Activated T-cell treated with anti-CD3 and anti-CD28 coated beads, Interleukin-2, amount 50 U/mL, for 24 hours (primary cell): ENCODE measurements around the gene CD3E.
A peak's percentile ranks its signal among the peaks of the same experiment; 100 is the strongest.

Experiments used
- DNase-seq: peaks from one replicate; pipeline ENCODE4 v3.0.0-alpha.2; 2020
- H3K27ac Mint-ChIP-seq: 2 replicates; pipeline ENCODE4 v1.8.0; 2020; ENCODE audit warnings: mild to moderate bottlenecking, mixed read lengths
- H3K27me3 Mint-ChIP-seq: 2 replicates; pipeline ENCODE4 v1.8.0; 2020; ENCODE audit warnings: mixed read lengths
- H3K36me3 Mint-ChIP-seq: 2 replicates; pipeline ENCODE4 v1.8.0; 2020; ENCODE audit warnings: low read depth, mixed read lengths
- H3K4me1 Mint-ChIP-seq: 2 replicates; pipeline ENCODE4 v1.8.0; 2020; ENCODE audit warnings: low read depth, mixed read lengths
- H3K4me3 Mint-ChIP-seq: 2 replicates; pipeline ENCODE4 v1.8.0; 2020; ENCODE audit warnings: mild to moderate bottlenecking, moderate library complexity, mixed read lengths
- H3K9me3 Mint-ChIP-seq: 2 replicates; pipeline ENCODE4 v1.8.0; 2020; ENCODE audit warnings: mixed read lengths

The CD3E gene

DNA sequence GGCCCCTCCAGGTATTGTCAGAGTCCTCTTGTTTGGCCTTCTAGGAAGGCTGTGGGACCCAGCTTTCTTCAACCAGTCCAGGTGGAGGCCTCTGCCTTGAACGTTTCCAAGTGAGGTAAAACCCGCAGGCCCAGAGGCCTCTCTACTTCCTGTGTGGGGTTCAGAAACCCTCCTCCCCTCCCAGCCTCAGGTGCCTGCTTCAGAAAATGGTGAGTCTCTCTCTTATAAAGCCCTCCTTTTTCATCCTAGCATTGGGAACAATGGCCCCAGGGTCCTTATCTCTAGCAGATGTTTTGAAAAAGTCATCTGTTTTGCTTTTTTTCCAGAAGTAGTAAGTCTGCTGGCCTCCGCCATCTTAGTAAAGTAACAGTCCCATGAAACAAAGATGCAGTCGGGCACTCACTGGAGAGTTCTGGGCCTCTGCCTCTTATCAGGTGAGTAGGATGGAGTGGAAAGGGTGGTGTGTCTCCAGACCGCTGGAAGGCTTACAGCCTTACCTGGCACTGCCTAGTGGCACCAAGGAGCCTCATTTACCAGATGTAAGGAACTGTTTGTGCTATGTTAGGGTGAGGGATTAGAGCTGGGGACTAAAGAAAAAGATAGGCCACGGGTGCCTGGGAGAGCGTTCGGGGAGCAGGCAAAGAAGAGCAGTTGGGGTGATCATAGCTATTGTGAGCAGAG lies at the start of gene CD3E:
TSS of gene CD3E (plus strand) at position 163 of the 681 bp plus-strand sequence. CDS start at position 386, 223 bp downstream.
- peaks cover 73% of the 10 kb centered on the region for H3K4me1 Mint-ChIP-seq
- peak within 1 kb of the TSS; percentile 99 for H3K4me3 Mint-ChIP-seq
- peak within 1 kb of the TSS; percentile 99 for H3K27ac Mint-ChIP-seq
- DNase-seq = peak; percentile 80
- H3K36me3 Mint-ChIP-seq = peaks cover 52% of the 10 kb centered on the region
- no peaks in the 10 kb centered on the region for H3K27me3 Mint-ChIP-seq
- H3K9me3 Mint-ChIP-seq = no peaks in the 10 kb centered on the region

DNA sequence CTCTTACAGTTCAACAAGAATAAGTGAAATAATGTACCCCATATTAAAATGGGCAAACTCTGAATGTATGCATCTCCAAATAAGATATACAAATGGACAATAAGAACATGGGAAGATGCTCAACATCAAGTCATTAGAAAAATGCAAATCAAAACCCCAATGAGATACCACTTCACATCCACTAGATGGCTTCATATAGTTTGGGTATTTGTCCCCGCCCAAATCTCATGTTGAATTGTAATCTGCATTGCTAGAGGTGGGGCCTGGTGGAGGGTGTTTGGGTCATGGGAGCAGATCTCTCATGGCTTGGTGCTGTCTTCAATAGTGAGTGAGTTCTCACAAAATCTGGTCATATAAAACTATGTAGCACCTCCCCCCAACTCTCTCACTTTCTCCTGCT lies 46.1 kb upstream of the CD3E start:
- no peak for DNase-seq
- Mint-ChIP-seq H3K4me1 (peaks cover 53% of the 10 kb centered on the region), H3K27ac (no peak overlapping the region), H3K36me3 (peaks cover 64% of the 10 kb centered on the region), H3K9me3 (no peaks in the 10 kb centered on the region), H3K4me3 (no peak overlapping the region), H3K27me3 (no peaks in the 10 kb centered on the region)

DNA sequence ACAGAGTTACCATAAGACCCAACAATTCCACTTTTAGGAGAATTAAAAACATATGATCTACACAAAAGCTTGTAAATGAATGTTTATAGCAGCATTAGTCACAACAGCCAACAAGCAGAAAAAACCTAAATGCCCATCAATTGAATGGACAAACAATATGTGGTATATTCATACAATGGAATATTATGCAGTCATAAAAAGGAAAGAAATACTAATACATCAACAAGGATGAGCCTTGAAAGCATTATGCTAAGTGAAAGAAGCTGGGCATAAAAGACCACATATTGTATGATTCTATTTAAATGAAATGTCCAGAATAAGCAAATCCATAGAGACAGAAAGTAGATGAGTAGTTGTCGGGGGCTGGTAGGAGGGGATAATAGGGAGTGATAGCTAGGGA lies 45.4 kb upstream of the CD3E start:
- Mint-ChIP-seq H3K4me3 (no peak overlapping the region), H3K4me1 (peaks cover 59% of the 10 kb centered on the region), H3K27ac (peak overlapping the region; percentile 28), H3K36me3 (peaks cover 63% of the 10 kb centered on the region), H3K27me3 (no peaks in the 10 kb centered on the region), H3K9me3 (no peaks in the 10 kb centered on the region)
- DNase-seq = no peak

DNA sequence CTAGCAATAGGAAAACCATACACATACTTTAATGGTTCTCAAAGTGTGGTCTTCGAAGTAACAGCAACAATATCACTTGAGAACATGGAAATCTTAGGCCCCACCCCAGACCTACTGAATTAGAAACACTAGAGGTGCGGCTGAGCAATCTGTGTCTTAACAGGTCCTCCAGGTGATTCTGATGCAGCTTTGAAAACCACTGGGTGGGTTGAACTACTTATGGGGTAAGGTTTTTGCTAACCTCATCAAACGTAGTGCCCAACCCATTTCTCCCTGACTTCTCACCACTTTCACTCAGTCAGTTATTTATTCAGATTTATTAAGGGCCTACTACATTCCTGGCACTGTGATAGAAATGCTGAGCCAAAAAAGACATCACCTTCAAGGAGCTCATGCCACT lies 44.2 kb upstream of the CD3E start:
- Mint-ChIP-seq H3K9me3 (no peaks in the 10 kb centered on the region), H3K36me3 (peaks cover 56% of the 10 kb centered on the region), H3K4me3 (no peak overlapping the region), H3K27ac (no peak overlapping the region), H3K27me3 (no peaks in the 10 kb centered on the region), H3K4me1 (peaks cover 64% of the 10 kb centered on the region)
- no peak for DNase-seq

DNA sequence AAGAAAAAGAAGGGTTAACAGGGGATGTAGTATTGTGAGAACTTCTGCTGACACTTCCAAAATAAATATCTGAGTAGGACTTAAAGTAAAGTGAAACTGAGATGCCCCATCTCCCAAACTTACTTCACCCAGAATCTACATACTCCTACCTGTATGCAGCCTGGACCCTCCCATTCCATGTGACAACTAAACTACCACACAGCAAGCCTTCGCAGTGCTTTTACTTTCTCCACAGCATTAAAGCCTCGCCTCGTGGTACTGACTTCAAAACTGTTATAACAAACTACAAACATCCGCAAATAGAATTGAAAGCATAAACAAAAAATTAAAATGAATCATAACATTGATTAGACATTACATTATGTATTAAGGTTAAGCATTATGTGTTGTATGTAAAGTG lies 41.4 kb upstream of the CD3E start:
- peak overlapping the region; percentile 82 for H3K4me3 Mint-ChIP-seq
- peaks cover 41% of the 10 kb centered on the region for H3K36me3 Mint-ChIP-seq
- no peak for DNase-seq
- H3K27ac Mint-ChIP-seq = peak overlapping the region; percentile 31
- peaks cover 64% of the 10 kb centered on the region for H3K4me1 Mint-ChIP-seq
- no peaks in the 10 kb centered on the region for H3K27me3 Mint-ChIP-seq
- H3K9me3 Mint-ChIP-seq = no peaks in the 10 kb centered on the region

DNA sequence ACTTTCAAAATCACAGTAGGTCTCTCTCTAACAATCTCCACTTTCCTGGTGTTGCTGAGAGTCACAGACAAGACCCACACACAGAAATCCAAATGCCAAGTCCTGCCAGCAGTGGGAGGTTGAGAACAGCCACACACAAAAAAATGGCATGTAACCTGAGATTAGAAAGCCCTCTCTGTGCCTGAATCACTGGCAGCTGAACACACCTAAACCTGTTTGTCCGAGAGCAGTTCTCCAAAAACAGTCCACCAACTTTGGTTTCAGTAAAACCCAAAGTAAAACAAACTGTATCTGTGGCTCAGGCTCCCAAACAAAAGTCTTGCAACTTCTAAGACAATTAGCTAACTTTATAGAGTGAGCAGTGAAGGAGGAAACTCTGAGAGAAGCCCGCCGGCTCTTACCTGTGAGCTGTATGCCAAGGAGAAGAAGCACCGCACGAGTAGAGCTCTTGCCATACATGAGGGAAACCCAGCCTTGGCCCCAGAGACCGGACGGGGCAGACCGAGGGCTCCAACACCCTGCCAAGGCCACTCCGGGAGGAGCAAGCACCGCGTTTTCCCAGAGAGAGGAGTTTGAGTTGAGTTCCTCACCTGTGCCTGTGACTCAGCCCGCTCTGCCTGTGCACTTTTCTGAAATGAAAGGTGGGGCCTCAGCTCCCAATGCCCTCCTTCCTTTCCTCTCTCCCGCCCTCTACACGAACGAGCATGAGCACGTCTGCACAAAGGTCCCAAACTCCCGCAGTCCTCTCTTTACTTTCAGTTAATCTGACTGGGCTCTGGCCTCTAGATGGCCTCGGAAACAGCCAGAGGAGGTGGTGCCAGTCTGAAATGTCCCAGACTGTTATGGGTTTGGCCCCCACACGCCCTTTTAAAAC lies 40.6 kb upstream of the CD3E start, which contains the start of gene MPZL2:
TSS of gene MPZL2 (minus strand) at position 603 of the 874 bp plus-strand sequence. CDS start at position 459, 144 bp downstream.
- H3K27ac Mint-ChIP-seq = peak within 1 kb of the TSS; percentile 77

DNA sequence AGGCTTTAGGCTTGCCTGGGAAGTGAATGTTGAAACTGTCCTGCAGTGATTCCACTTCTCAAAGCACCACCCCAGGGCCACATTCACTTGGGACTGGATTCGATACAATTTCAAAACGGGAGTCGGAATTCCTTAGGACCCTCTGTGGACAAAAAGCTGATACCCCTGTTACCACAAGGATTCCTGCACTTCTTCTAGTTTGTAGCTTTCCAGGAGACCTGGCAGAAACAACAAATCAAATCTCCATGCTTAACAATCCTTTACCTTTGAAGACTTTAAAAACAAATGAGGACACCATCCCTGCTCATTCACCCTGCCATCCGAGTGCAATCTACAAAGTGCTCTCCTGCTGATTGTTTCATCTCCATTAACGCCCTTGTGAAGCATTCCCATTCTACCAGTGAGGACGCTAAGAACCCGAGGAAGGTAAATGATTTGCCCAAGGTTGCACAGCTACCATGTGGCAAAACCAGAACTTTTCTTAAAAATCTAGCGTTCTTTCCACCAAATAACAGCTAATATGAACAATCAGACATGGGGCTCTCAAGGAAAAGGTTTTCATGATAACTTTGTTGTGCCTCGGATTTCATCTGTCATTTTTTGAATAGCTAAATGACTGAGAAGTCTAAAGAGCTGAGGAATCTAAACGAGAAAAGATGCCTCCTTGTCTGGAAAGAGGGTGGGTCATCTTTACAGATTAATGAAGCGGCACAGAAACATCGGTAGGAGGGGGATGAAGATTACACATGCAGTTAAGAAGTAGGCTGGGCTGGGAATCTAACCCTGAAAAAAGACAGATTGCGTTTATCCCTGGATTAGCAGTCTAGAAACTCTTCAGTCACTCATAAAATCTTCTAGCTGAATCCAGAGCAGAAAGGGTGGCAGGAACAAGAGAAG lies 39.7 kb upstream of the CD3E start:
- Mint-ChIP-seq H3K4me3 (peak overlapping the region; percentile 82), H3K27ac (no peak overlapping the region), H3K36me3 (peaks cover 24% of the 10 kb centered on the region), H3K4me1 (peaks cover 52% of the 10 kb centered on the region), H3K27me3 (no peaks in the 10 kb centered on the region), H3K9me3 (no peaks in the 10 kb centered on the region)
- DNase-seq = no peak

More for the DNA sequence above, 40.6 kb upstream of the CD3E start, which contains the start of gene MPZL2:
- Mint-ChIP-seq H3K9me3 (no peaks in the 10 kb centered on the region), H3K27me3 (no peaks in the 10 kb centered on the region), H3K4me1 (peaks cover 59% of the 10 kb centered on the region), H3K36me3 (peaks cover 33% of the 10 kb centered on the region), H3K4me3 (peak within 1 kb of the TSS; percentile 82)
- DNase-seq = peak; percentile 56

DNA sequence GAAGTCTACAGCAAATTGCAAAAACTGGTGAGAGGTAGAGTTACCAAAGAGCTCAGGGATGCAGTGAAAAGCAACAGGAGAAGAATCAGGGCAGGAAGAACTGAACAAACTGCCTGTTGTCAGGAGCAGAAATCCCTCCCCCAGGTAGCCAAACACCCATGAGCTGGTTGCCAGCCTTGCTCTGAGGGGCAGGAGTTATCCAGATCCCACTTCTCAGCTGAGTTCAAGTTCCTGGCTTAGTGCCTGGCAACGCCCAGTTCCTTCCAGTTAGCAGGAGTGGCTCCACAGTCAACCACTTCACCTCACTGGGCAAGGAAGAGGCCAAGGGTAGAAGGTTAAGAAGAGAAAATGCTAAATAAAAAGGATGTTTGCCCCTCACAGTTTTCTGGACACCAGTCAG lies 38.6 kb upstream of the CD3E start:
- Mint-ChIP-seq H3K27me3 (no peaks in the 10 kb centered on the region), H3K4me1 (peaks cover 41% of the 10 kb centered on the region), H3K27ac (no peak overlapping the region), H3K4me3 (no peak overlapping the region), H3K9me3 (no peaks in the 10 kb centered on the region), H3K36me3 (peaks cover 16% of the 10 kb centered on the region)
- no peak for DNase-seq

DNA sequence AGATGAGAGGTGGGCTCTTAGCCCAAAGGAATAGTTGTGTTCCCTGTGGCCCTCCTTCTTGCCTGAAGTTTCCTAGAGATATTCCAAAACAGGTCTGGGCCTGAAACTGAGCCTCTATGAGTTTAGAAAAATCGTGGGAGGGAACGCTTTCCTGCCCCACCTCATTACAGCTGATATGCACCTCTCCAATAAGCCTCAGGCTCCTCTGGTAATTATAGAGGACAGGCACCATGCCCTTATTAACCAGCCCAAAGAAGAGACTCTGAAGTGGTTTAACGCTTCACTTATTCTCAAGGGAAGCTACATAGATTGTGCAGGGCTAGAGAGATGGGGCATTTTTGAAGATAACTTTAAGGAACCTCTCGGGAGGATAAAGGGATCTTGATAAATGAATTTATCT lies 37.0 kb upstream of the CD3E start:
- no peaks in the 10 kb centered on the region for H3K9me3 Mint-ChIP-seq
- H3K4me3 Mint-ChIP-seq = no peak overlapping the region
- H3K36me3 Mint-ChIP-seq = peaks cover 6% of the 10 kb centered on the region
- peaks cover 27% of the 10 kb centered on the region for H3K4me1 Mint-ChIP-seq
- H3K27ac Mint-ChIP-seq = no peak overlapping the region
- no peak for DNase-seq
- no peaks in the 10 kb centered on the region for H3K27me3 Mint-ChIP-seq

DNA sequence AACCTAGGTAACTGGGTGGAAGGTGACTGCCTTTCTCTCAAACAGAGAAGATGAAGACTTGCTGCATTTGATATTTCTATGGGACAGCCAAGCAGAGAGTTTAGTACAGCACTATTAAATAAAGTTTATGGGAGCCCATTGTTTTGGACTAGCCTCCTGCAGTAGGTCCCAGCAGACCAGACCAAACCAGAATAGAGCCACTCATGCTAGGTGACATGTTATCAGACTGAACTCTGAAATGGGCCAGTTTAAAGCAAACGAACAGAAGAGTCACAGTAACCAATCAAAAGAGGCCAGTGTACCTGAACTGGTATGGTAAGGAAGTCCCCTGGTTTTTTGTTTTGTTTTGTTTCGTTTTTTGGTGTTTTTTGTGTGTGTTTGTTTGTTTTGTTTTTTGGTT lies 32.5 kb upstream of the CD3E start:
- Mint-ChIP-seq H3K27ac (no peak overlapping the region), H3K27me3 (no peaks in the 10 kb centered on the region), H3K4me1 (peaks cover 27% of the 10 kb centered on the region), H3K36me3 (no peaks in the 10 kb centered on the region), H3K9me3 (no peaks in the 10 kb centered on the region), H3K4me3 (no peak overlapping the region)
- no peak for DNase-seq

DNA sequence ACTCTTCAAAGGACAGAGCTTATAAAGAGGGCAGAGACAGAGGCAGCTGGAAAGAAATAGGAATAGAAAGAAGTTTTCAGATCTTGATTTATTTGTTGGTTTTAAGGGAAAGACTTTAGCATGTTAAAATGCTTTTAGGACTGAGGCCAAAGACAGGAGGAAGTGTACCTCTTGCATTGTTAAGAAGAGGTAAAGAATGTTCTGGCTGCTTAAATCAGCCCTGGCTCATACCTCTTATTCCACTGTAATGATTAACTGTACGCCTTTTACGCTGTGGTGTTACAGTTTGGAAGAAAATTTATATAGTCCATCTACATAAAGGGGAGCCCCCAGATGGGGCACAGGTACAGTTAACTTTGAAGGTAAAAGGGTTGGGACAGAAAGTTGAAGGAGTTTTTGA lies 30.3 kb upstream of the CD3E start:
- Mint-ChIP-seq H3K4me1 (peaks cover 33% of the 10 kb centered on the region), H3K27me3 (no peaks in the 10 kb centered on the region), H3K36me3 (no peaks in the 10 kb centered on the region), H3K9me3 (no peaks in the 10 kb centered on the region), H3K27ac (no peak overlapping the region), H3K4me3 (no peak overlapping the region)
- no peak for DNase-seq

DNA sequence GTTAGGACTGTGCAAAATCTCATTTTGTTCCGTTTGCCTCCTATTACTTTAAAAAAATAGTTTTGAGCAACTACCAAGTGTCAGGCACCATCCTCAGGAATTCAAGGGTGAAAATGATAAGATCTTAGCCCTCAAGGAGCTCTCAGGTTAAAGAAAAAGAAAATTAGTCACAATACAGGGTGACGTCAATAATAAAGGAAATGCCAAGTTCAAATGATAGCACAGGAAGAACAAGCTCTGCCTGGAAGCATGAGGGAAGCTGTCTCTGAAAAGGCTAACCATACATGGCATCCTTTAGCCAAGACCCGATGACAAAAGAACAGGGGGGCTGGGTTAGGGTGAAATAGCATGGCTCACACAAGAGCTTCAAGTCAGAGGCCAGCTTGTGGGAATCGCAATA lies 29.4 kb upstream of the CD3E start:
- DNase-seq = no peak
- H3K4me1 Mint-ChIP-seq = peaks cover 35% of the 10 kb centered on the region
- no peaks in the 10 kb centered on the region for H3K9me3 Mint-ChIP-seq

DNA sequence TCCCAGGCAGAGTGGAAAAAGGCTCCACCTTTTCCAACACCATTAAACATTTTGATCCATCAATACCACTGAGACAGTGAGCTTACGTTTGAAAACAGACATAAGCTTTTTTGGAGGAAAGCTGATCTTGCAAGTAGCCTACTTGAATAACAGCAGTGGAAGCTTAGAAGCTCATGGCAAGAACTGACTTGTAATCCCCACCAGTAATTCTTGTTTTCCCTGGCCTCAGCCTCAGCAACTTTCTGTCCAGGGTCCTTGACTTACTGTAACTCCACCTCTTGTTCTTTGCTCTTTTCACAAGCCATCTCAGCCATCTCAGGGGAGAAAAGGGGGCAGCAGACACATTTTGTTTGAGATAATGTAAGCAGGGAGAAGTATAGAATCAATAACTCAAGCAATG lies 28.1 kb upstream of the CD3E start:
- H3K27me3 Mint-ChIP-seq = no peaks in the 10 kb centered on the region
- H3K4me3 Mint-ChIP-seq = no peak overlapping the region
- no peak for DNase-seq
- H3K27ac Mint-ChIP-seq = peak overlapping the region; percentile 3
- peaks cover 44% of the 10 kb centered on the region for H3K4me1 Mint-ChIP-seq
- no peaks in the 10 kb centered on the region for H3K9me3 Mint-ChIP-seq
- no peaks in the 10 kb centered on the region for H3K36me3 Mint-ChIP-seq

More for the DNA sequence above, 29.4 kb upstream of the CD3E start:
- H3K4me3 Mint-ChIP-seq = no peak overlapping the region
- H3K27ac Mint-ChIP-seq = peak overlapping the region; percentile 53
- no peaks in the 10 kb centered on the region for H3K36me3 Mint-ChIP-seq
- no peaks in the 10 kb centered on the region for H3K27me3 Mint-ChIP-seq

DNA sequence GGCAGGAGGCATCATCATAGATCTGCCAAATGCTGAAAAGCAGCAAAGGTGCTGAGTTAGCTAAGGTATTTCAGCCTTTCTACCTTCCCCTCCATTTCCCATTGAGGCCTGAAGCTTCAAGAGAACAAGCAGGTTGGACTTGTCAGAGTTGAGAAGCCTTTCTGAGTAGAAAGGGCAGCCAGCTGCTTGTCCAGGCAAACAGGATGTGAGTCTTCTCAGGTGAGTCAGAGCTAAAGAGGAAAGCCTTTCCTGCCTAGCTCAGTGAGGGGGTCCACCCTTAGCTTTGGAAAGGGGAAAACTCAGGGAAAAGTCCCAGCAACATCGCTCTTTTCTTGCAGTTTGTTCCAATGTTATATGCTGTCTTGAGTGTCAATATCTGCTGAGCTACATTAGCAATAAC lies 27.2 kb upstream of the CD3E start:
- DNase-seq = no peak

More for the DNA sequence above, 27.2 kb upstream of the CD3E start:
- Mint-ChIP-seq H3K4me1 (peaks cover 51% of the 10 kb centered on the region), H3K4me3 (no peak overlapping the region), H3K27me3 (no peaks in the 10 kb centered on the region), H3K36me3 (no peaks in the 10 kb centered on the region), H3K9me3 (no peaks in the 10 kb centered on the region), H3K27ac (peak overlapping the region; percentile 19)
